Fibroblast of lung (primary cell): ENCODE data around the gene ARHGEF40. TPM values are rescaled to one million over a fixed set of nuclear protein-coding genes. Genes with fewer than 3 reads are reported as not detected.

Source experiments
- DNase-seq, 2 donors: peaks; one replicate each; pipeline versions ENCODE4 v3.0.0 to v3.0.0-alpha.2; 2010; ENCODE audit warnings: low read depth in 2 of 2
- H2AFZ ChIP-seq: 2 replicates; pipeline ENCODE4 v1.5.1; 2012; ENCODE audit warnings: low read length, control low read depth, inconsistent platforms
- H3K27ac ChIP-seq: 2 replicates; pipeline ENCODE4 v1.5.1; 2011; ENCODE audit warnings: low read length, control low read depth; ENCODE audit not compliant: insufficient read depth
- H3K27me3 ChIP-seq: 2 replicates; pipeline ENCODE4 v1.5.1; 2011; ENCODE audit warnings: mild to moderate bottlenecking, low read length; ENCODE audit not compliant: control insufficient read depth, insufficient read depth
- H3K36me3 ChIP-seq: 2 replicates; pipeline ENCODE4 v1.5.1; 2011; ENCODE audit warnings: low read length; ENCODE audit not compliant: control insufficient read depth, insufficient read depth
- H3K4me1 ChIP-seq: 2 replicates; pipeline ENCODE4 v1.5.1; 2011; ENCODE audit warnings: low read length; ENCODE audit not compliant: control insufficient read depth, insufficient read depth; ENCODE audit errors: extremely low read depth
- H3K4me2 ChIP-seq: 2 replicates; pipeline ENCODE4 v1.5.1; 2011; ENCODE audit warnings: low read length, control low read depth; ENCODE audit not compliant: insufficient read depth; ENCODE audit errors: extremely low read depth
- H3K4me3 ChIP-seq, 4 experiments: fragments of 200-600 bp in 1 of 4; sonication (generic) in 1 of 4; replicated peaks in 1 of 4; 2 replicates each; pipeline ENCODE4 v1.5.1; 2011 to 2016; ENCODE audit warnings: low read length in 4 of 4, low read depth in 3 of 4, mild to moderate bottlenecking in 3 of 4, control low read depth in 2 of 4, inconsistent platforms in 1 of 4, mixed read lengths in 1 of 4; ENCODE audit not compliant: insufficient read depth in 1 of 4; ENCODE audit errors: control extremely low read depth in 1 of 4
- H3K79me2 ChIP-seq: 2 replicates; pipeline ENCODE4 v1.5.1; 2012; ENCODE audit warnings: mild to moderate bottlenecking, low read length, inconsistent platforms; ENCODE audit not compliant: control insufficient read depth, insufficient read depth
- H3K9ac ChIP-seq: 2 replicates; pipeline ENCODE4 v1.5.1; 2011; ENCODE audit warnings: mild to moderate bottlenecking, low read length, control low read depth; ENCODE audit not compliant: insufficient read depth
- H3K9me3 ChIP-seq: 2 replicates; pipeline ENCODE4 v1.5.1; 2012; ENCODE audit warnings: low read depth, low read length; ENCODE audit not compliant: control insufficient read depth, insufficient read depth
- H4K20me1 ChIP-seq: 2 replicates; pipeline ENCODE4 v1.5.1; 2011; ENCODE audit warnings: low read length; ENCODE audit not compliant: control insufficient read depth, insufficient read depth; ENCODE audit errors: extremely low read depth
- EZH2 ChIP-seq: IDR thresholded peaks from 2 replicates; pipeline ENCODE4 v1.5.1; 2012; ENCODE audit warnings: low read length, control low read depth, mild to moderate bottlenecking; ENCODE audit errors: missing control alignments
- polyA plus RNA-seq, 2 donors: library from polyadenylated mRNA; depleted of rRNA in 1 of 2; stranded (reverse) in 1 of 2; unstranded in 1 of 2; fragments of >200 nt; gene quantifications; 2 replicates each; pipeline ENCODE4 v1.2.1, GENCODE V29; 2011 to 2012; ENCODE audit warnings: missing spikeins in 1 of 2
- total RNA-seq: library from RNA; depleted of rRNA; stranded (reverse); fragments of >200 nt; gene quantifications from 2 replicates; pipeline ENCODE4 v1.2.1, GENCODE V29; 2014
- TF ChIP-seq, protein P1 (sequence below), 2 donors: IDR thresholded peaks in 1 of 2; conservative IDR thresholded peaks in 1 of 2; 1 replicate in 1 of 2; 2 replicates in 1 of 2; pipeline ENCODE4 v1.5.1; 2011 to 2012; ENCODE audit warnings: low read length in 2 of 2, control low read depth in 1 of 2, inconsistent platforms in 1 of 2, low read depth in 1 of 2, mild to moderate bottlenecking in 1 of 2

The ARHGEF40 gene
- total and polyA plus RNA-seq, 2 donors (not counting 1 experiment from before 2014, with no cell fraction given): 18.2 to 23.6 TPM

DNA sequence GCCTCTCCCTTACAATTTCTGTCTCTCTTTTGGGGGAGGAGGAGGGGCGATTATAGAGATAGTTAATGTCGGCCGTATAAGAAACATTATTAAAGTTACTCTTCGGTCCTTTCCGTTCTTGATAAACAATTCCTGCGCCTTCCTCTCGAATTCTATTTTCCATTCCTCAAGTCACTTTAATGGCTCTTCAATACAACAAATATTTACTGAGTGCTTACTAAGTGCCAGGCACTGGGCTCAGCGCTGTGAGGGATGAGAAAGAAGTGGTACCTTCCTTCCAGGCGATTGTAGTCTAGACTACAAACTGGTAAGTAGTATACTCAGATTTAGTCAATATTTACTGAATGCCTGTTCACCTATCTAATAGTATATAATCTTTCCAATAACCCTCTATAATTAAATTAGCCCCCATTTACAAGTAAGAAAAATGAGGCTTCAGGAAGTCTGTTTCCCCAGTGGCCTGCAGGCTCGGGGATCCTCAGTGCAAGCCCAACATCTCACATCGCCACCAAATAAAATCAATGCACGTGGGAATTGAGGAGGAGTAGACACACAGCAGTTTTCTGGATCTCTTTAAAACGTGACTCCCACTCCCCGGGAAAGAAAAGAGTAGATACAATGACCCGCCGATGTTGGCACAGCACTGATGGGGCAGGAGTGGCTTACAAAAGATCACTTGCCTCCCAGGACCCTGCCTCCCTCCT lies 28.9 kb downstream of the ARHGEF40 start:
- Histone ChIP-seq H3K4me1 (peaks cover 5% of the 10 kb centered on the region), H2AFZ (peak overlapping the region; percentile 41), H3K4me3 (peak overlapping the region; percentile 55 to 84 (median 64)), H4K20me1 (no peaks in the 10 kb centered on the region), H3K4me2 (peak overlapping the region; percentile 85), H3K9ac (no peak overlapping the region), H3K79me2 (no peaks in the 10 kb centered on the region), H3K27ac (no peak overlapping the region), H3K36me3 (no peaks in the 10 kb centered on the region), H3K9me3 (no peaks in the 10 kb centered on the region), H3K27me3 (no peaks in the 10 kb centered on the region)
- DNase-seq: no peak
- TF ChIP-seq, protein P1, sequence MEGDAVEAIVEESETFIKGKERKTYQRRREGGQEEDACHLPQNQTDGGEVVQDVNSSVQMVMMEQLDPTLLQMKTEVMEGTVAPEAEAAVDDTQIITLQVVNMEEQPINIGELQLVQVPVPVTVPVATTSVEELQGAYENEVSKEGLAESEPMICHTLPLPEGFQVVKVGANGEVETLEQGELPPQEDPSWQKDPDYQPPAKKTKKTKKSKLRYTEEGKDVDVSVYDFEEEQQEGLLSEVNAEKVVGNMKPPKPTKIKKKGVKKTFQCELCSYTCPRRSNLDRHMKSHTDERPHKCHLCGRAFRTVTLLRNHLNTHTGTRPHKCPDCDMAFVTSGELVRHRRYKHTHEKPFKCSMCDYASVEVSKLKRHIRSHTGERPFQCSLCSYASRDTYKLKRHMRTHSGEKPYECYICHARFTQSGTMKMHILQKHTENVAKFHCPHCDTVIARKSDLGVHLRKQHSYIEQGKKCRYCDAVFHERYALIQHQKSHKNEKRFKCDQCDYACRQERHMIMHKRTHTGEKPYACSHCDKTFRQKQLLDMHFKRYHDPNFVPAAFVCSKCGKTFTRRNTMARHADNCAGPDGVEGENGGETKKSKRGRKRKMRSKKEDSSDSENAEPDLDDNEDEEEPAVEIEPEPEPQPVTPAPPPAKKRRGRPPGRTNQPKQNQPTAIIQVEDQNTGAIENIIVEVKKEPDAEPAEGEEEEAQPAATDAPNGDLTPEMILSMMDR (conservative IDR thresholded peaks at IDR 0.05 in 1 of 2, IDR thresholded peaks at IDR 0.05 in 1 of 2; ENCODE audit: low read depth in 1 of 2, low read length in 2 of 2): no peak
- peak; percentile 63 for TF ChIP-seq EZH2

DNA sequence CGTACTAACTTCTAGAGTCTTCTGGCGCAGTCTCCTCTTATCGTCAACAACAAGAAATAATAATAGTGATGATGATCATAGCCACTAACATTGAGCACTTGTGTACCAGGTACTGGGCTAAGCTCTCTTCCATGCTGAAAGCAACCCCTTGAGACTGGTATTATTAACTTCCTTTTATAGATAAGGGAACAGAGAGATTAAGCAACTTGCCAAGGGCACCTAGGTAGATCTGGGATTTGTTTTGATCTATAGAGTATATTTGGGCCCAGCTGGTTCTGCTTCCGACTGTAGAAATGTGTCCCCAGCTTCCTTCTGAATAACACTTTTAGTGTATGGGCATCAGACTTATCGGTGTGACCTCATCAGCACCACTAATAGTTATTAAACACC lies 29.5 kb downstream of the ARHGEF40 start:
- H3K4me2 ChIP-seq: peak overlapping the region; percentile 85
- no peak for TF ChIP-seq EZH2
- TF ChIP-seq, protein P1 (conservative IDR thresholded peaks at IDR 0.05 in 1 of 2, IDR thresholded peaks at IDR 0.05 in 1 of 2; ENCODE audit: low read depth in 1 of 2, low read length in 2 of 2): no peak
- H3K79me2 ChIP-seq: no peaks in the 10 kb centered on the region
- H3K4me3 ChIP-seq: peak overlapping the region in 2 of 4 experiments; percentile 72 to 84
- H3K27ac ChIP-seq: no peak overlapping the region
- no peaks in the 10 kb centered on the region for H3K36me3 ChIP-seq
- no peaks in the 10 kb centered on the region for H3K27me3 ChIP-seq
- no peaks in the 10 kb centered on the region for H4K20me1 ChIP-seq
- no peak for DNase-seq
- no peak overlapping the region for H3K9ac ChIP-seq
- no peaks in the 10 kb centered on the region for H3K9me3 ChIP-seq
- no peak overlapping the region for H2AFZ ChIP-seq
- H3K4me1 ChIP-seq: peaks cover 8% of the 10 kb centered on the region

DNA sequence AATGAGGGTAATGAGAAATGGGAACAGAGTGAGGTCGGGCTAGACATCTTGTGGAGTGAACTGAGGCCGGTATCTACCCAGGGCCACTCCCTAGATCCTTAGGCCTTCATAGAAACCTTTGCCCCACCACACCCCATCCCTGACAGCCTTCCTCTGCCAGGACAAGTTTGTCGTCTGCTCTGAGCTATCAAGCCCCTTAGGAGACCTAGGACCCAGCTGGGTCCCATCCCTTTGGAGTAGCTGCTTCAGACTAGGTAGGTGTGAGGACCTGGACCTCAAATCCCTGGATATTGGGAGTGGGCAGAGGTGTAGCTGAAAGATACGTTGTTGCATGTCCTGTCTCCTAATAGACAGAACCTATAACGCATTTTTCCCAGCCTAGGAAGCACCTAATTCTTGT lies 30.8 kb downstream of the ARHGEF40 start, which contains the start of gene TMEM253:
Gene TMEM253, plus strand, starts transcription at position 136 of the 400 bp plus-strand sequence. CDS start 278 bp downstream, outside the sequence.
- H3K36me3 ChIP-seq: no peaks in the 10 kb centered on the region
- no peak within 1 kb of the TSS for H3K27ac ChIP-seq
- no peaks in the 10 kb centered on the region for H3K9me3 ChIP-seq
- peaks cover 11% of the 10 kb centered on the region for H3K4me1 ChIP-seq
- no peak within 1 kb of the TSS for H3K4me2 ChIP-seq
- no peak within 1 kb of the TSS for H3K4me3 ChIP-seq
- no peaks in the 10 kb centered on the region for H4K20me1 ChIP-seq
- H3K9ac ChIP-seq: no peak within 1 kb of the TSS
- no peaks in the 10 kb centered on the region for H3K27me3 ChIP-seq
- no peaks in the 10 kb centered on the region for H3K79me2 ChIP-seq
- no peak within 1 kb of the TSS for H2AFZ ChIP-seq
- no peak for DNase-seq
- TF ChIP-seq EZH2: no peak
- TF ChIP-seq, protein P1 (conservative IDR thresholded peaks at IDR 0.05 in 1 of 2, IDR thresholded peaks at IDR 0.05 in 1 of 2; ENCODE audit: low read depth in 1 of 2, low read length in 2 of 2): no peak
